Smooth muscle cell of bladder (primary cell): Measurements from ENCODE around the gene EPSTI1. TPM values are rescaled to one million over a fixed set of nuclear protein-coding genes. Genes with fewer than 3 reads are reported as not detected.

Experiments used
- total RNA-seq: library from RNA; depleted of rRNA; stranded (reverse); fragments of >200 nt; gene quantifications from 2 replicates; pipeline ENCODE4 v1.2.3, GENCODE V29; 2014

Gene EPSTI1
- total RNA-seq, result 3.1 and 3.7 TPM in 2 replicates

GRCh38 chr13:42991898-42992763 is at the start of gene EPSTI1:
Gene EPSTI1 (minus strand): TSS chr13:42992241. CDS start chr13:42992165, 76 bp downstream.

GRCh38 chr13:43023289-43023963 is 31.4 kb upstream of the EPSTI1 start, which contains the start of gene DNAJC15:
Gene DNAJC15 (plus strand): TSS chr13:43023586. CDS start chr13:43023627, 41 bp downstream.

Other genes with a start within 250 kb of the EPSTI1 start
- gene FAM216B, start 210.7 kb downstream of the EPSTI1 start, total RNA-seq, result 0.09 and 0.14 TPM in 2 replicates
- gene DNAJC15, start 31.3 kb upstream of the EPSTI1 start, total RNA-seq, result 16.1 and 17.1 TPM in 2 replicates